HG03196 (cell line): ENCODE data around the gene PACS1.

Experiments
- ATAC-seq: cut with Tn5 transposase; IDR thresholded peaks from one replicate; pipeline ENCODE4 v1.9.1; 2021; ENCODE audit not compliant: unreplicated experiment

PACS1 gene

DNA sequence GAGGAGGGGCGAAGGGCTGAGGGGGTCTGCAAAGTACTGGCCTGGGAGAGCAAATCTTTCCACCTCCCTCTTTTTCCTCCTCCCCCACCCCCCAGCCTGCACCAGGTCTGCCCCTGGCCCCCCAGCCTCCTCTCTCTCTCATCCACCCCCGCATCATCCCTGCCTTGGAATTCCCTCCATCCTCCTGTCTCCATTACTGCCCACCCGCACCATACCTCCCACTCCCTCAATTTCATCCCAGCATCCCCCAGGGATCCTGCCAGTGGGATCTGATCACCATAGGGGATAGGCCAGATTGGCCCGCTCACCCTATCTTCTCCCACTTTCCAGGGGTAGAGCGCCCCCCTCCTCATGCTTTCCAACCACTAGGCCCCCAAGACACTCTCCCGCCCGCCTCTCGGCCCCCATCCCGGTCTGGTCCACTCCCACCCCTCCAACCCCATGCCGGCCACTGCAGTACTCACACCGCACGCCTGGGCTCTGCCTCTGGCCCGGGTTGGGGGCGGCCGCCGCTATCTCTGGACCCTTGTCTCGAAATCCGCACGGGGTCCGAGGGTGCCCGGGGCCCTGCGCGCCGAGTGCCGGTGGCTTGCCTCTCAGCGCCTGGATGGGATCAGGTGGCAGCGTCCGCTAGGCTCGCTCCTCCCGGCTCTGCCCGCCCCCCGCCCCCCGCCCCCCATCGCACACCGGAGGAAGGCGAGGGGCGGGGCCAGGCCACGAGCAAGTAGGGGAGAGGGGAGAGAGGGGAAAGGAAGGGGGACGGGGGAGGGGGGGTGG is 21.3 kb upstream of the PACS1 start, which contains the start of gene GAL3ST3:
Gene GAL3ST3 (minus strand): TSS at position 615 of the 777 bp plus-strand sequence. CDS start 3,746 bp downstream, outside the sequence.
- no peak for ATAC-seq

DNA sequence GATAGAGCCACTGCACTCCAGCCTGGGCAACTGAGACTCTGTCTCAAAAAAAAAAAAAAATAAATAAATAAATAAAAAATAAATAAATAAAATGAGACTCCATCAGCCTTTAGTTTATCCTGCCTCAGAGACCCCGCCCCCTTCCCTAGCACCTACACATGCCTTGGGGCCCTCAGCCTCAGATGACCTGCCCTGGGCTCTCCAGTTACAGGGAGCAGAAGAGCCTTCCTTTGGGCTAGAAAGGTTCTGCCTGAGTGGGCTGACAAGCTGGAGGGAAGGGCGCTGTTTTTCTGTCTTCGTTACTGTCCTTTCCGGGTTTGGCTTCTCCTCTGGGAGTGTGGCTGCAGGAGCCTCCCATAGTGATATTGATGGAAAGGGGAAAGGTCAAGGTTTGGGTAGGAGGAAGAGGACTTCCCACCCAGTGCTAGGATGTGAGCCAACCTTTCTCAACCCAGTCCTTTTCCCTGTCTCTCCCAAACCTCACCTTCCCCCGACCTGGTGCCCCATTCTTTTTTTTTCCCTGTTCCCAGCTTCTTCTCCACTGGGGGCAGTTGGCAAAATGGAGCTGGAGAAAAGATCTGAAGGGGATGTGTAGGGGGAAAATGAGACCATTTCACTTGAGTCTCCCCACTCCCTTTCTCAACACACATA is 19.4 kb upstream of the PACS1 start:
- no peak for ATAC-seq

DNA sequence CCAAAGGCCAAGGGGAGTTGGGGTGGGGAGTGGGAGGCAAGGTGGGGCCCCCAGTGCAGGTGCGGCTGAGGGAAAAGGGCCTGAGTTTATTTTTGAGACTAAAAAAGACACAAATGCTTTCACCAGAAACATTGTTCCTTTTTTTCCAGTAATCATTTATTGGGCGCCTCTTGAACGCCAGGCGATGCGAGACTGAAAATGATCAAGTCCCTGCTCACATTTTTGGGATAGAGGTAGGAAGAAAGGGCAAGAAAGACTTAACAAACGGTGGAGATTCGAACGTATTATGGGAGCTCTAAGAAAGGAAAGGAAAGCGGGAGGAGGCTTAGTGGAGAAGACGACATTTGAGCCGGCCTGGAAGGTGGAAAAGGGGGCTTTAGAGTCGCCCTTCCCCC is 18.7 kb upstream of the PACS1 start:
- no peak for ATAC-seq

DNA sequence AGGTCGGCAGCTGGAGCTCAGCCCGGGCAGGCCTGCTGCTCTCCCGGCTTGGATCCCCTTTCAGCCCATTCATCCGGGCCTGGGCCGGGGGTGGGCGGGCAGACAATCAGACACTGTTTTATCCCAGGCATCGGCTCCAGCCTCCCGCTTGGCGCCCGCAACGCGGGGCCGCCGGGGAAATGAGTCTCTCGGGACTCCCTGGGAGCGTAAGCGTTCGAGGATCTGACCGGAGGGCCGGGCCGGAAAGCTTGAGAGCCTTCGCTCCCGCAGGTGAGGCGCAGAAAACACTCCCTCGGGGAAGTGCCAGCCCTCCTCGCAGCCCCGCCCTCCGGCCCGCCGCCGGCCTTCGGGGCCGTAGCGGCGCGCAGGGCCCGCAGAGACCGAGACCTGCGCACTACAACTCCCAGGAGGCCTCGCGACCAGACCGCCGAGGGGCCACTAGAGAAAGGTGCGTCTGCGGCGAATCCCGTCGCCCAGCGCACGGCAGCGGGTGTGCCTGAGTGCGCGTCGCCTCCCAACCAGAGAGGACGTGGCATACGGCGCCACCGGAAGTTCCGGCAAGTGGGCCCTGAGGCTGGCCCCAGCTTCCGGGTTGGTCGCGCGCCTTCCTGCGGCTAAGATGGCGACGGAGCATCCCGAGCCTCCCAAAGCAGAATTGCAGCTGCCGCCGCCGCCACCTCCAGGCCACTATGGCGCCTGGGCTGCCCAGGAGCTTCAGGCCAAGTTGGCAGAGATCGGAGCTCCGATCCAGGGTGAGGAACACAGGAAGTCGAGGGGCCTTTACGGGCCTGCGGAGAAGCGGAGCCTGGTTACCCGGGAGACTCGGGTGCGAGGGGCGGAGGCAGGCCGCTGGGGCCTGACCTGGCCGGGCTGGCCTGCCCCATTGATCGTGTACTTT is 18.1 kb upstream of the PACS1 start, which contains the start of gene SF3B2:
Gene SF3B2 (plus strand): TSS at position 599 of the 898 bp plus-strand sequence. CDS start 21 bp downstream, at position 620.
- ATAC-seq = peak; percentile 91

DNA sequence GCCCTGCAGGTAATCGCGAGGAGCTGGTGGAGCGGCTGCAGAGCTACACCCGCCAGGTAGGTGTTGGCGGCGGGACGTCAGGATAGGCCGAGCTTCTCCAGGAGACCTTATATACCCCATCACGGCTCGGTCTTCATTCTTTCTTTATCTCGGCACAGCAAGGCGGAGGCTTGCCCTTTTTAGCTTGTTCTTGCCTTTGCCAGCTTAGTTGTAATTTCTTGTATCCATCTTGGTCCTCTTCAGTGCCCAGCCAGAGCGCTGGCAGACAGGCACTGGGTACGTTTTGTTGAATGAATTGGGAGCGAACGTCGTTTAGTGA is 17.4 kb upstream of the PACS1 start:
- no peak for ATAC-seq

DNA sequence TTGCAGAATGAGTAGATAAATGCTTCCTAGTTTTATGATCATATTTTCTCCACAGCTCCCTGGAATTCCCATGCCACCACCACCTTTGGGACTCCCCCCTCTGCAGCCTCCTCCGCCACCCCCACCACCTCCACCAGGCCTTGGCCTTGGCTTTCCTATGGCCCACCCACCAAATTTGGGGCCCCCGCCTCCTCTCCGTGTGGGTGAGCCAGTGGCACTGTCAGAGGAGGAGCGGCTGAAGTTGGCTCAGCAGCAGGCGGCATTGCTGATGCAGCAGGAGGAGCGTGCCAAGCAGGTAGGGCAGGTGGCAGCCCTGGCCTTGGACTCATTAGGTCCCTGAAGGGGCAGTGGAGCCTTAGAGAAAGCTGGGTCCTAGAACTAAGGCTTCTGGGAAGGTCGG is 15.1 kb upstream of the PACS1 start:
- no peak for ATAC-seq

DNA sequence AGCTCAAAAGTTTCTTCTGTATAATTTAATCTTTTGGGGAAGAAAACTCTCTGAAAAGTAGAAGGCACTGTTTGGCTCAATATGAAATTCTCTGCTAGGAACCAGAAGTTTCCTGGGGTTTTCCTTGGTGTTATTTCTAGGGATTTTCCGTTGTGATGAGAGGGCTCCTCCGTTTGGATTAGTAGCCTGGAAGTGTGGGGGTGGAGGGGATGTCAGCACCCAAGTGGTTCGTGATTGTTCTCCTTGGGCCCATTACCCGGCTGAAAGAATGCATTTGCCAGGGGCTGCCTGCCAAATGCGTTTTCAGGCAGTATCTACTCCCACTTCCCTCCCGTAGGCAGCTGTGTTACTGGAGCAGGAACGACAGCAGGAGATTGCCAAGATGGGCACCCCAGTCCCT is 13.6 kb upstream of the PACS1 start:
- ATAC-seq = no peak

DNA sequence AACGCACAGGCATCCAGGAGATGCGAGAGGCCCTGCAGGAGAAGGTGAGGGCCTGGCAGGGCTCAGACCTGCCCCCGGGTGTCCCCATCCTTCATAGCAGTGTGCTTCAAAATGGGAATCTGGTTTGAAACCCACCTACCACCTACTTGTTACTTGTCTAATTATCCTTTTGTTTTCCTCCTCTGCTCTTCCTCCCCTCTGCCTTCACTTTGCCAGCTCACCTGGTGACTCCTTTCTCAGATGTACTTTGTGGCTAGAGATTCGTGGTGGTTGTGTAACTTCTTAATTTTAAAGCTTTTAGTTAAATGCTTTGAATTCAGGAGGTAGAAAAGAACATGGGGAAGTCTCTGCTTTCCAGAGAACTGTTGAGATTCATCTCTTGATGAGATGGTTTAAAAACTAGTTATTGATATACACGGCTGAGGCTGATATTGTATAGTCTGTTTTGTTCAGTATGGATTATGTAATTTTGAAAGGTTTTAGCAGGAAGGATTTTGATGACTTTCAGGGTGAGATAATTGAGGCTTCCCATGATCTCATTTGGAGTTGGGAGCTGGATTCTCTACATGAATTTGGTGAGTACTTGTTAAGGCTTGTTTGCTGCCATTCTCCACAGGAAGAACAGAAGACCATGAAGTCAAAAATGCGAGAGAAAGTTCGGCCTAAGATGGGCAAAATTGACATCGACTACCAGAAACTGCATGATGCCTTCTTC is 9.9 kb upstream of the PACS1 start:
- ATAC-seq = no peak

DNA sequence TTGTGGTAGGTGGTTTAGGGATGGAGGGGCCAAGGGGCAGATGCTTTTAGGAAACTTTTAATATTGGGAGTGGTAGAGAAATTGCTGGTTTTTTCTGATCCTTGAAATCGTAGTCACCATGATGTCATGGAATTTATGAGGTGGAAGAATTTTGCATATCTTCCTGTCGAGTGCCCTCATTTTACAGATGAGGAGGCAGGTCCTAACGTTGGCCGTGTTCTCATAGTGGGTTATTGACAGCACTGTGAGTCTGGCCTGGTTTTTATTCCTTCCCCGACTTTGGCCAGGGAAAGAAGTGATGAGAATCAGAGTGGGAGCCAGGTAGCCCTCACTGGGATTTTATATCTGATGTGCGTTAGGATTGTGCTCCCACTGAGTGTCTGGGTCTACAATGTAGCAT is 8.8 kb upstream of the PACS1 start:
- ATAC-seq = no peak

DNA sequence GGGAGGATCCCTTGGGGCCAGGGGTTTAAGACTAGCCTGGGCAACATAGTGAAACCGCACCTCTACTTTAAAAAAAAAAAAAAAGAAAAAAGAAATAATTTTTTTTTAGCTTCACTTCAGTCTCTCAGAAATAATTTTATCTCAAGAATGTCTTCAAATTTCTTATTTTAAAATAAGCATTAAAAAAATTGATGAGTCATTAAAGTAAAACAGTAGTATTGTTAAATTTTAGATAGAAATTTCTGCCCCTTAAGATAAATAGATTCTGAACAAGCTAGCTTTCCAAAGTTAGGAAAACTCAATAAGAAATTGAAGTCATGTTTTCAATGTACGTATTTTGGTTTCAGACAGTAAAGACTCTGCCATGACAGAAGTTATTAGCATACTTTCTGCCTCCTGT is 7.7 kb upstream of the PACS1 start:
- no peak for ATAC-seq

DNA sequence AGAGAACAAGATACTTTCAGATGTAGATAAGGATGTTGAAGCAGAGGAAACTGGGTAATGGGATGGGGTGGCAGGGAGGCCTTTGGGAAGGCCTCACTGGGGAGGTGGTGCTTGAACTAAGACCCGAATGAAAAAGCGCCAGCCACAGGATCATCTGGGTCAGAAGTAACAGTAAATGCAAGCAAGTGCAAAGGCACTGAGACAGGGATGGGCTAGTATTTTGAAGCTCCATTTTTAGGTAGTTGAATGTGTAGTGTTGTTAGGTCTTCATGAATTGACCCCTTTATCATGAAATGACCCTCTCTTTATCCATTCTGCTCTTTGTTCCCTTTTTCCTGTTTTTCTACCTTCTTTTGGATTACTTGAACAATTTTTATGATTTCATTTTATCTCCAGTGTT is 6.2 kb upstream of the PACS1 start:
- no peak for ATAC-seq

DNA sequence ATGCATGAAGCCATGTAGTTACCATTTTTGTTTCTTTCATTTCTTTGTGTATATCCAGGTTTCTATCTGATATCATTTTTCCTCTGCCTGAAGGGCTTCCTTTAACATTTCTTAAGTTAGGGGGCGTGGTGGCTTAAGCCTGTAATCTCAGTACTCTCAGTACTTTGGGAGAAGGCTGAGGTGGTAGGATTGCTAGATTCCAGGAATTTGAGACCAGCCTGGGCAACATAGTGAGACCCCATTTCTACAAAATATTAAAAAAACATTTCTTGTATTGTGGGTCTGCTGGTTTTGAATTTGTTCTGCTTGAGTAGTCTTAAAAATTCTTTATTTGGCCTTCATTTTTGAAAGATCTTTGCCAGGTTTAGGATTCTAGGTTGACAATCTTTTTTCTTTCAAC is 5.5 kb upstream of the PACS1 start:
- ATAC-seq = no peak

DNA sequence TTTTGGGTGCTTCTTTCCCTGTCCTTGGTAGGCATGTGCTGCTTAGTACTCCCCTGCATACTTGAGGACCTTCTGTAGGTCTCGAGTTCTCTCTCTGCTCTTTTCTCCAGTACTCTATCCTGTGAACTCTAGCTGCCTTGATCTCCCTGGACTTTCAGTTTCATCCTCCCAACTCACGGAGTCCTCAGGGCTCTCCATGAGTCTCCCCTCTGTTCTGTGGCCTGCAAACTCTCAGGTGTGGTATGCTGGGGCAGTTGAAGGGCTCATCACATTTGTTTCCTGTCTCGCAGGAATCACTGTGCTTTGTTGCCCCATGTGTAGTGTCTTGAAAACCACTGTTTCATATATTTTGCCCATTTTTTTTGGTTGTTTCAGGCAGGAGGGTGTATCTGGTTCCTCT is 3.3 kb upstream of the PACS1 start:
- ATAC-seq = no peak

DNA sequence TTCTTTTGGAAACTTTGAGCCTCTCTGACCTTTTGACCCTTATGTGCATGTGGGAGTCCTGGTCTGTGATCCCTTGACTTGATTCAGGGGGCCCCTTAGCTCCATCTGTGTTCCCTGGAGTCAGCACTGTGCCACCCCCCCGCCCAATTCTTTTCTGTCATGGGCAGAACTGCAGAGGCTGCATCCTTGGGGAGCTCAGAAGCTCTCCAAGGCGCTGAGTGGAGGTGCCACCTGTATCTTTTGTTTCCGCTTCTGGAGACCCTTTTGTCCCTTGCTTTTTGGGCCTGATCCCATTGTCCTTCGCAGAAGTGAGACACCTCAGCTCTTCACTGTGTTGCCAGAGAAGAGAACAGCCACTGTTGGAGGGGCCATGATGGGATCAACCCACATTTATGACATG is 2.4 kb upstream of the PACS1 start:
- ATAC-seq = no peak

DNA sequence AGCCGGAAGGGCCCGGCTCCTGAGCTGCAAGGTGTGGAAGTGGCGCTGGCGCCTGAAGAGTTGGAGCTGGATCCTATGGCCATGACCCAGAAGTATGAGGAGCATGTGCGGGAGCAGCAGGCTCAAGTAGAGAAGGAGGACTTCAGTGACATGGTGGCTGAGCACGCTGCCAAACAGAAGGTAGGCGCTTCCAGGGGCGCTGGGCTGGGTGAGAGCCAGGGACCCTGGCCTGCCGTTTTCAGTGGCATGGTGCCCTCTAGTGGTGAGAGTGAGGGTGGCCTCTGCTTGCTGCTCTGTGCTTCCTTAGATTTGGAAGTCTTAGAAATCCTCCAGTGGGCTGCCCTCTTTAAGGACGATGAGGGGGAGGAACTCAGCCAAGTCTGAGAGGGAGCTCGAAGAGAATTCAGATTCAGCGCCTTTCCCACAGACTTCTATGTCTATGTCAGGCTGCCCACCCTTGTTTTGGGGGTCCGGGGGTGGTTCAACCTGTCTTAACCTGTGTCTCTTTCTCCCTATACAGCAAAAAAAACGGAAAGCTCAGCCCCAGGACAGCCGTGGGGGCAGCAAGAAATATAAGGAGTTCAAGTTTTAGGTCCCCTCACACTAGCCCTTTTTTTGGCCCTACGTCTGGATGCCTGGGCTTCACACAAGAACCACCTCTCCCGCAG is 1.8 kb upstream of the PACS1 start:
- ATAC-seq = no peak

DNA sequence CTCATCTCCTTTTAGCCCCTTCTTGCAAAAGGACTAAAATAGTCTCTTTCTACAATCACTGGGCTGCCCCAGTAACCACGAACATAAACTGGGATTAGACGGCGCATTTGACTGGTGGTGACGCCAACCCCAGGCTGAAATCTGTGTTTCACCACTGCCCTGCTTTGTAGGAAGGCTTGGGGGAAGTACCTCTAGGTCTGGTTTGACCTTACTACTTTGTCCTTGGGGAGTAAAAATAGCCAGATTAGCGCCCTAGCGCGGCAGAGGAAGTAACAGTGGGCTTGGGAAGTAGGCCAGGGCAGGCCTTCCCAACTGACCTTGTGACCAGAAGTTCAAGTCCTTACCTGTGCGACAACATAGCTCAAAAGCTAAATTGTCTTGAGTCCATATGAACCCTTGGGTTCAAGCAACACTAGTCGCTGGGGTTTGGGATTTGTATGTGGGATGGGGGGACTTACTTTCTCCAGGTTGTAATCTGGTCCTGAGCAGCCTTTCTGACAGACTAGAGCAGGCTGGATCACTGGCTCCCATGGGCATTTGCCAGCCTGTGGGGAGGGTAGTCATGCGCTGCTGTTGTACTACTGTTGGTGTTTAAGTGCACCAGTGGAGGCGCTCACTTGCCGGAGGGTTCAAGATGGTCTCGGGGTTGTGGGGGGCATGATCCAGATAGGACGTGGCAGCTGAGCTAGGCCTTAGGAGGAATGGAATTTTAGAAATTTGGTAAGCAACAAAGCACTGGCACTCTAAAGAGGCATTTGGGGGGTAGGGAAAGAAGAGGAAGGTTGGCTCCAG is 953 bp upstream of the PACS1 start:
- peak; percentile 10 for ATAC-seq

DNA sequence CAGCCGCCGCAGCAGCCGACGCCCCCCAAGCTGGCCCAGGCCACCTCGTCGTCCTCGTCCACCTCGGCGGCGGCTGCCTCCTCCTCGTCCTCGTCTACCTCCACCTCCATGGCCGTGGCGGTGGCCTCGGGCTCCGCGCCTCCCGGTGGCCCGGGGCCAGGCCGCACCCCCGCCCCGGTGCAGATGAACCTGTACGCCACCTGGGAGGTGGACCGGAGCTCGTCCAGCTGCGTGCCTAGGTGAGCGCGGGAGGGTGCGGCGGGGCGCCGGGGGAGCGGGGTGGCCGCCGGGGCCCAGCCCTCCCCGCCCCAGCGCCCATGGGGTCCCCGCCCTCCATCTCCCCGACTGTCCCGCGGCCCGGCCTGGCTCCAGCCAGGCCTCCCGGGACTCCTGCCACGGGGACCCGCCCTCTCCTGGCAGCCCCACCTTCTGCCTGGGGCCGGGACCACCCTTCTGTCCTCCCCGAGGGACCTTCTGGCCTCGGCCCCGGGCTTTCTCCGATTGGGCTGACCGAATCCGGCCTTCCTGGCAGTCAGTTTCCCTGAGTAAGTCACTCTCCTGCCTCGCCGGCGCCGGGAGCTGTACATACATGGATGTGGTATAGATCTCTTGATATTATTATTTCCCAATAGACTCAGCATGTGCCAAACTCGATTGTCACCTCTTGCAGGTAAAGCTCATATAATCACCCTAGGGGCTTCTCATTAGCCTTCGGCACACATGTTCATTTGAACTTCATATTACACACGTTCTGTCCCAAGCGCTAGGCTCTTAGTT is 720 bp downstream of the PACS1 start:
- ATAC-seq = peak; percentile 8

DNA sequence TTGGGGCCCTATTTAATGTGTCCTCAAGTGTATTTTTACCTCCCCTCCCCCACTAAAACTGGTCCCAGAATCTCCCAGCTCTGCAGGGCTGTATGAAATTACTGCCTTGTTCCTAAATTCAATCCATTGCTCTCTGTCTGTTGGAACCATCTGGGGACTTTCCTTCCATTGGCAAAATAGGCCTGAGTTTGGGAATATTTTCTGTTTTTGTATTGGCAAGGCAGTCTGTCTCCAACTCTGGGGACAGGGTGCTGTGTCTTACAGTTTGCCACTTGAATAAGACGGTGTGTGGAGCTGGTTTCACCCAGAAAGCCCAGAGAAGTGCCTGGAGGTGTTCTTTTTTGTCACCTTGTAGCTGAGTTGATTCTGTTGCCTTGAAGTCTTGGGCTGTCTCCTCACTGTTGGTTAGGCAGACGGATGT is 1.3 kb downstream of the PACS1 start:
- ATAC-seq = no peak

DNA sequence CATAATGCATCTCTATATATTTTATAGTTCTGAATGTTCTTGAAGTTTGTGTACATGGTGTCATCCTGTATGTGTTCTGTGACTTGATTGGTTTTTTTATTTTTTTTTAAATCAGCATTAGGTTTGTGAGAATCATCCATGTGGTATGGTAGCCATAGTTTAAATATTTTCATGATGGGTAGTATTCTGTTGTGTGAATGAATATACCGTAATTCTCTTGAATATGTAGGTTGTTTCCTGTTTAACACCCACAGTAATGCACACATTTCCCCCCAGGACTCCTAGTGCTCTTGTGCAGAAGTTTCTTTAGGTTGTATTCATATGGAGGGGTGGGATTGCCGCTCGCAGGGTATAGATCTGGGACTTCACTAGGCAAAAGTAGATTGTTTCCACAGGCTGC is 2.0 kb downstream of the PACS1 start:
- no peak for ATAC-seq
